ENCODE measurements around the gene GPR37L1. TPM values are rescaled to one million over a fixed set of nuclear protein-coding genes. Genes with fewer than 3 reads are reported as not detected.

GPR37L1 gene, protein sequence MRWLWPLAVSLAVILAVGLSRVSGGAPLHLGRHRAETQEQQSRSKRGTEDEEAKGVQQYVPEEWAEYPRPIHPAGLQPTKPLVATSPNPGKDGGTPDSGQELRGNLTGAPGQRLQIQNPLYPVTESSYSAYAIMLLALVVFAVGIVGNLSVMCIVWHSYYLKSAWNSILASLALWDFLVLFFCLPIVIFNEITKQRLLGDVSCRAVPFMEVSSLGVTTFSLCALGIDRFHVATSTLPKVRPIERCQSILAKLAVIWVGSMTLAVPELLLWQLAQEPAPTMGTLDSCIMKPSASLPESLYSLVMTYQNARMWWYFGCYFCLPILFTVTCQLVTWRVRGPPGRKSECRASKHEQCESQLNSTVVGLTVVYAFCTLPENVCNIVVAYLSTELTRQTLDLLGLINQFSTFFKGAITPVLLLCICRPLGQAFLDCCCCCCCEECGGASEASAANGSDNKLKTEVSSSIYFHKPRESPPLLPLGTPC
- total RNA-seq (under 1 TPM in 5 of 7 donors, not detected in 2; 0.10 to 0.34 (median 0.13) TPM), polyA plus RNA-seq (under 1 TPM; 0.01 to 0.03 TPM)
- long read RNA-seq, donor 1, partial matches to known transcripts = 0 of 1 reads
- long read RNA-seq, donor 1, other reads (novel, unspliced or antisense) = 1 of 1 reads
- long read RNA-seq, donor 2 = 0 reads
- long read RNA-seq, donor 3 = 0 reads

DNA sequence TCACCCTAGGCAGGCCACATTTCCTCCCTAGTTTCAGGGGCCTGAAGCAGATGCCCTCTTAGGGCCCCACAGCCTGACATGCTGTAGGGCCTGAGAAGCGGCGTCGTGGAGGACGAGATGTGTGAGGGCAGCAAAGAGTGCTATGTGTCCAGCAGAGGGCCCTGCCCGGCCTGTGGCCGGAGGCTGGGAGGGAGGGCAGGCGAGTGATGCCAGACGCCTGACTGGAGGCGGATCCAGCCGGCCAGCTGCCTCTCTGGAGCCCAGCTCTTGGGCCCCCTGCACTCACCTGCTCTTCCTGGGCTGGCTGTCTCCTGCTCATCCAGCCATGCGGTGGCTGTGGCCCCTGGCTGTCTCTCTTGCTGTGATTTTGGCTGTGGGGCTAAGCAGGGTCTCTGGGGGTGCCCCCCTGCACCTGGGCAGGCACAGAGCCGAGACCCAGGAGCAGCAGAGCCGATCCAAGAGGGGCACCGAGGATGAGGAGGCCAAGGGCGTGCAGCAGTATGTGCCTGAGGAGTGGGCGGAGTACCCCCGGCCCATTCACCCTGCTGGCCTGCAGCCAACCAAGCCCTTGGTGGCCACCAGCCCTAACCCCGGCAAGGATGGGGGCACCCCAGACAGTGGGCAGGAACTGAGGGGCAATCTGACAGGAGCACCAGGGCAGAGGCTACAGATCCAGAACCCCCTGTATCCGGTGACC lies at the start of gene GPR37L1:
Gene GPR37L1 (plus strand): TSS at position 279 of the 697 bp plus-strand sequence. CDS start 47 bp downstream, at position 326.
- DNase-seq = peak in 4 of 5 donors; percentile 56 to 79 (median 58)
- no peaks in the 10 kb centered on the region for H3K27me3 ChIP-seq
- no peak within 1 kb of the TSS for H3K4me3 ChIP-seq
- intact Hi-C loops (cut with DNase I) = loop anchor here in 2 of 4 donors (5.0 to 10.0 kb wide), 3 partner anchors 110 to 228 kb away; partner anchors contain the start of gene ELF3 (in 1 of the 2)
- no peaks in the 10 kb centered on the region for H3K36me3 ChIP-seq
- H3K9me3 ChIP-seq = no peaks in the 10 kb centered on the region
- no peaks in the 10 kb centered on the region for H3K4me1 ChIP-seq (ENCODE audit: insufficient read depth)
- H3K27ac ChIP-seq = no peak within 1 kb of the TSS
- 34 to 58% (median 43%) methylated on average over 13 to 19 of the region's 19 CpGs for WGBS, 3 donors
- no peak for TF ChIP-seq POLR2A (IDR thresholded peaks at IDR 0.05)
- TF ChIP-seq CTCF (IDR thresholded peaks at IDR 0.05) = peak in 2 of 3 donors; percentile 12 to 39
- no peak for TF ChIP-seq EP300 (IDR thresholded peaks at IDR 0.05)

DNA sequence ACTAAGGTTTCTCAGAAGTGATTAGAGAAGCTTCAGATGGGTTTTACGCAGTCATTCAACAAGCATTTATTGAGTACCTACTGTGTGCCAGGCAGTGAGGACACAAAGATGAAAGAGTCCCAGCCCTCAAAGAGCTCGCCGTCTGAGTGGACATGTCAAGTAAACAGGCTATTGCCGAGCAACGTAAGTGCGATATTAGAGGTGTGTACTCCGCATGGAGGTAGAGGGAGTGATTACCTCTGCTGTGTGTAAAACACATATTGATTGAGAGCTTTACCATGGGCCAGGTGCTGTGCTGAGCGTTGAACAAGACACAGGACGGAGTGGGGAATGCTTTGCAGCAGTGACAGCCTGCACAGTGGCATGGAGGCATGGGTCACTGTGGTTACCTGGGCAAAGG lies 49.5 kb upstream of the GPR37L1 start:
- DNase-seq = no peak
- intact Hi-C loops (cut with DNase I) = no loop called here
- H3K9me3 ChIP-seq = no peaks in the 10 kb centered on the region
- WGBS, 3 donors = 95 to 98% (median 97%) methylated on average over 9 of the region's 9 CpGs
- no peak overlapping the region for H3K27ac ChIP-seq
- H3K27me3 ChIP-seq = no peaks in the 10 kb centered on the region
- no peaks in the 10 kb centered on the region for H3K4me1 ChIP-seq (ENCODE audit: insufficient read depth)
- H3K36me3 ChIP-seq = no peaks in the 10 kb centered on the region
- H3K4me3 ChIP-seq = no peak overlapping the region
- TF ChIP-seq EP300 (IDR thresholded peaks at IDR 0.05) = no peak
- no peak for TF ChIP-seq POLR2A (IDR thresholded peaks at IDR 0.05)
- TF ChIP-seq CTCF (IDR thresholded peaks at IDR 0.05) = no peak

GRCh38 chr1:202074985-202075384 lies 47.7 kb upstream of the GPR37L1 start:
- Histone ChIP-seq H3K36me3 (no peaks in the 10 kb centered on the region), H3K27ac (no peak overlapping the region), H3K4me1 (ENCODE audit: insufficient read depth) (no peaks in the 10 kb centered on the region), H3K4me3 (no peak overlapping the region), H3K9me3 (no peaks in the 10 kb centered on the region), H3K27me3 (no peaks in the 10 kb centered on the region)
- 92 to 100% (median 93%) methylated on average over 1 of the region's 1 CpG for WGBS, 3 donors
- no peak for DNase-seq
- no peak for TF ChIP-seq EP300 (IDR thresholded peaks at IDR 0.05)
- no peak for TF ChIP-seq CTCF (IDR thresholded peaks at IDR 0.05)
- TF ChIP-seq POLR2A (IDR thresholded peaks at IDR 0.05) = no peak
- intact Hi-C loops (cut with DNase I) = no loop called here

DNA sequence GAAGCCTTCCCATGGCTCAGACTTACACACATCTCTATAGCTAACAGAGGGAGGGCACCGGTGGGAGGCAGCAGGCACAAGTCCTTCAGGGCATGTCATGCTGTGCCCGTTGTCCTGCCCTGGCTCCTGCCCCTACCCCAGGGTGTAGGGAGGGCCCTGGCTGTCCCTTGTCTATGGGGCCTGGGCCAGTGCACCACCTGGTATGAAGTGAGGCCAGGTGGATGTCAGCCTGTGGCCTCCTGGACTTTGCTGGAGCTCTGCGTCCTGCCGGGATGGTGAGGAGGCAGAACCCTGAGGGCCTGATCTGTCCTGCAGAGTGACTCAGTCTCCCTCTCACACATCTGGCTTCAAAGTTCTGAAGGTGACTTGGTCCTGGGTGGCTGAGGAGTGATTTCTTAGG lies 47.3 kb upstream of the GPR37L1 start:
- no peaks in the 10 kb centered on the region for H3K9me3 ChIP-seq
- 63 to 81% (median 77%) methylated on average over 4 of the region's 4 CpGs for WGBS, 3 donors
- no peak for DNase-seq
- H3K36me3 ChIP-seq = no peaks in the 10 kb centered on the region
- H3K27ac ChIP-seq = no peak overlapping the region
- H3K4me3 ChIP-seq = no peak overlapping the region
- H3K27me3 ChIP-seq = no peaks in the 10 kb centered on the region
- no peak for TF ChIP-seq EP300 (IDR thresholded peaks at IDR 0.05)
- no peak for TF ChIP-seq CTCF (IDR thresholded peaks at IDR 0.05)
- no peak for TF ChIP-seq POLR2A (IDR thresholded peaks at IDR 0.05)
- intact Hi-C loops (cut with DNase I) = no loop called here
- H3K4me1 ChIP-seq (ENCODE audit: insufficient read depth) = no peaks in the 10 kb centered on the region
